HS-5 (cell line): Measurements from ENCODE around the gene COL4A3.
A peak's percentile ranks its signal among the peaks of the same experiment; 100 is the strongest.
"Not testable (repeated sequence)": the region's sequence is repeated elsewhere in the genome, so short reads cannot be mapped to it uniquely, and the experiment has no call there.

Experiments
- DNase-seq: peaks from one replicate; pipeline ENCODE4 v3.0.0-alpha.2; 2012; ENCODE audit warnings: low read depth

Gene COL4A3

GRCh38 chr2:227206406-227206805 lies 42.0 kb downstream of the COL4A3 start:
- DNase-seq = no peak

GRCh38 chr2:227207573-227207972 lies 43.1 kb downstream of the COL4A3 start:
- no peak for DNase-seq

- DNase-seq = no peak
These were observed 50.2 kb downstream of the COL4A3 start for GRCh38 chr2:227214622-227215041.

- no peak for DNase-seq
These were observed 55.1 kb downstream of the COL4A3 start for GRCh38 chr2:227219312-227220105.

- DNase-seq = no peak
These were observed 56.7 kb downstream of the COL4A3 start for GRCh38 chr2:227221120-227221519.

- no peak for DNase-seq
These were observed 57.9 kb downstream of the COL4A3 start for GRCh38 chr2:227222292-227222691.

- not testable (repeated sequence) for DNase-seq
These were observed 61.2 kb downstream of the COL4A3 start for GRCh38 chr2:227225641-227226040.

GRCh38 chr2:227228061-227228667 lies 63.7 kb downstream of the COL4A3 start:
- no peak for DNase-seq

GRCh38 chr2:227230151-227230550 lies 65.7 kb downstream of the COL4A3 start:
- DNase-seq = no peak

GRCh38 chr2:227234429-227234828 lies 70.0 kb downstream of the COL4A3 start:
- no peak for DNase-seq

- no peak for DNase-seq
These were observed 73.4 kb downstream of the COL4A3 start for GRCh38 chr2:227237786-227238185.

- DNase-seq = peak; percentile 42
These were observed 74.1 kb downstream of the COL4A3 start for GRCh38 chr2:227238238-227239237.

- no peak for DNase-seq
These were observed 76.6 kb downstream of the COL4A3 start for GRCh38 chr2:227241005-227241404.

GRCh38 chr2:227248876-227249275 lies 84.5 kb downstream of the COL4A3 start:
- DNase-seq = no peak

- DNase-seq = no peak
These were observed 88.4 kb downstream of the COL4A3 start for GRCh38 chr2:227252831-227253230.

- peak; percentile 30 for DNase-seq
These were observed 92.2 kb downstream of the COL4A3 start for GRCh38 chr2:227256605-227257004.

- no peak for DNase-seq
These were observed 93.4 kb downstream of the COL4A3 start for GRCh38 chr2:227257820-227258219.

GRCh38 chr2:227260041-227260440 lies 95.6 kb downstream of the COL4A3 start:
- no peak for DNase-seq

- DNase-seq = no peak
These were observed 103.1 kb downstream of the COL4A3 start for GRCh38 chr2:227267410-227268115.

GRCh38 chr2:227280895-227281294 lies 116.5 kb downstream of the COL4A3 start:
- no peak for DNase-seq

- no peak for DNase-seq
These were observed 121.4 kb downstream of the COL4A3 start for GRCh38 chr2:227285741-227286236.

- DNase-seq = no peak
These were observed 123.3 kb downstream of the COL4A3 start for GRCh38 chr2:227287771-227288170.
